HEK293 (cell line): ENCODE measurements around the gene XDH.

Experiments used
- YY1 ChIP-seq: fragments of 450-650 bp; formaldehyde crosslinking; IDR thresholded peaks from 2 replicates; pipeline ENCODE4 v1.5.1; 2018; ENCODE audit warnings: missing biosample characterization, missing genetic modification characterization
- ZBTB1 ChIP-seq: fragments of 450-650 bp; formaldehyde crosslinking; IDR thresholded peaks from 2 replicates; pipeline ENCODE4 v1.5.1; 2016; ENCODE audit warnings: missing biosample characterization, missing genetic modification characterization
- ZBTB17 ChIP-seq: fragments of 450-650 bp; formaldehyde crosslinking; IDR thresholded peaks from 2 replicates; pipeline ENCODE4 v1.5.1; 2016; ENCODE audit warnings: missing biosample characterization, missing genetic modification characterization
- ZNF175 ChIP-seq: fragments of 450-650 bp; formaldehyde crosslinking; IDR thresholded peaks from 2 replicates; pipeline ENCODE4 v1.5.1; 2016; ENCODE audit warnings: missing biosample characterization, missing genetic modification characterization
- ZNF350 ChIP-seq: fragments of 450-650 bp; formaldehyde crosslinking; IDR thresholded peaks from 2 replicates; pipeline ENCODE4 v1.5.0; 2017; ENCODE audit warnings: missing biosample characterization, mild to moderate bottlenecking, missing genetic modification characterization
- ZNF404 ChIP-seq: fragments of 450-650 bp; formaldehyde crosslinking; IDR thresholded peaks from 2 replicates; pipeline ENCODE4 v1.5.1; 2017; ENCODE audit warnings: missing biosample characterization, missing genetic modification characterization
- ZNF549 ChIP-seq: fragments of 450-650 bp; IDR thresholded peaks from 2 replicates; pipeline ENCODE4 v1.5.1; 2018; ENCODE audit warnings: missing biosample characterization, missing genetic modification characterization, mild to moderate bottlenecking, inconsistent platforms, moderate library complexity
- ZNF629 ChIP-seq: fragments of 450-650 bp; formaldehyde crosslinking; IDR thresholded peaks from 2 replicates; pipeline ENCODE4 v1.5.1; 2017; ENCODE audit warnings: missing biosample characterization, missing genetic modification characterization
- ZNF747 ChIP-seq: fragments of 450-650 bp; formaldehyde crosslinking; IDR thresholded peaks from 2 replicates; pipeline ENCODE4 v1.5.1; 2016; ENCODE audit warnings: missing biosample characterization, missing genetic modification characterization
- TF ChIP-seq, protein P1 (sequence below): fragments of 450-650 bp; formaldehyde crosslinking; IDR thresholded peaks from 2 replicates; pipeline ENCODE4 v1.5.1; 2016; ENCODE audit warnings: missing biosample characterization, missing genetic modification characterization
- TF ChIP-seq, protein P2 (sequence below): fragments of 450-650 bp; formaldehyde crosslinking; IDR thresholded peaks from 2 replicates; pipeline ENCODE4 v1.5.1; 2016; ENCODE audit warnings: missing biosample characterization, missing genetic modification characterization
- TF ChIP-seq, protein P3 (sequence below): fragments of 450-650 bp; formaldehyde crosslinking; IDR thresholded peaks from 2 replicates; pipeline ENCODE4 v1.5.1; 2016; ENCODE audit warnings: missing biosample characterization, missing genetic modification characterization, low read depth
- TF ChIP-seq, protein P4 (sequence below): fragments of 450-650 bp; formaldehyde crosslinking; IDR thresholded peaks from 2 replicates; pipeline ENCODE4 v1.5.1; 2016; ENCODE audit warnings: missing biosample characterization, missing genetic modification characterization

DNA sequence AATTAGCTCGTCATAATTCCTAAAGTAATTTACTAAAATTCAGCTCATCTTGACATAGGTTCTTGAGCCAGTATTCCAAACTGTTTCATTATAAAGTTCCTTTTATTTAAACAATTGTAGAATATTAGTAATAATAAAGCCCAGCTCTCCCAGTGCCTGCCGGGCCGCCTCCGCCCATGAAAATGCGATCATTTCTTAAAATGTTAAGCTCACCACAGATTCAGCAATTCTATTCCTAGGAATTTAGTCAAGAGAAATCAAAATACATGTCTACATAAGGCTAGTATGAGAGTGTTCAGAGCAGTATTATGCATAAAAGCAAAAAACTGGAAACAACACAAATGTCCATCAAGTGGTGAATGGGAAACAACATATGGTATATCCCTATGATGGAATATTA, 52.0 kb downstream of the XDH start:
- TF ChIP-seq ZNF629, result no peak
- TF ChIP-seq, protein P1, sequence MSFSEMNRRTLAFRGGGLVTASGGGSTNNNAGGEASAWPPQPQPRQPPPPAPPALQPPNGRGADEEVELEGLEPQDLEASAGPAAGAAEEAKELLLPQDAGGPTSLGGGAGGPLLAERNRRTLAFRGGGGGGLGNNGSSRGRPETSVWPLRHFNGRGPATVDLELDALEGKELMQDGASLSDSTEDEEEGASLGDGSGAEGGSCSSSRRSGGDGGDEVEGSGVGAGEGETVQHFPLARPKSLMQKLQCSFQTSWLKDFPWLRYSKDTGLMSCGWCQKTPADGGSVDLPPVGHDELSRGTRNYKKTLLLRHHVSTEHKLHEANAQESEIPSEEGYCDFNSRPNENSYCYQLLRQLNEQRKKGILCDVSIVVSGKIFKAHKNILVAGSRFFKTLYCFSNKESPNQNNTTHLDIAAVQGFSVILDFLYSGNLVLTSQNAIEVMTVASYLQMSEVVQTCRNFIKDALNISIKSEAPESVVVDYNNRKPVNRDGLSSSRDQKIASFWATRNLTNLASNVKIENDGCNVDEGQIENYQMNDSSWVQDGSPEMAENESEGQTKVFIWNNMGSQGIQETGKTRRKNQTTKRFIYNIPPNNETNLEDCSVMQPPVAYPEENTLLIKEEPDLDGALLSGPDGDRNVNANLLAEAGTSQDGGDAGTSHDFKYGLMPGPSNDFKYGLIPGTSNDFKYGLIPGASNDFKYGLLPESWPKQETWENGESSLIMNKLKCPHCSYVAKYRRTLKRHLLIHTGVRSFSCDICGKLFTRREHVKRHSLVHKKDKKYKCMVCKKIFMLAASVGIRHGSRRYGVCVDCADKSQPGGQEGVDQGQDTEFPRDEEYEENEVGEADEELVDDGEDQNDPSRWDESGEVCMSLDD (tag by site-specific recombination), result no peak
- no peak for TF ChIP-seq ZBTB17 (tag by site-specific recombination)
- no peak for TF ChIP-seq ZBTB1 (tag by site-specific recombination)
- TF ChIP-seq, protein P2, sequence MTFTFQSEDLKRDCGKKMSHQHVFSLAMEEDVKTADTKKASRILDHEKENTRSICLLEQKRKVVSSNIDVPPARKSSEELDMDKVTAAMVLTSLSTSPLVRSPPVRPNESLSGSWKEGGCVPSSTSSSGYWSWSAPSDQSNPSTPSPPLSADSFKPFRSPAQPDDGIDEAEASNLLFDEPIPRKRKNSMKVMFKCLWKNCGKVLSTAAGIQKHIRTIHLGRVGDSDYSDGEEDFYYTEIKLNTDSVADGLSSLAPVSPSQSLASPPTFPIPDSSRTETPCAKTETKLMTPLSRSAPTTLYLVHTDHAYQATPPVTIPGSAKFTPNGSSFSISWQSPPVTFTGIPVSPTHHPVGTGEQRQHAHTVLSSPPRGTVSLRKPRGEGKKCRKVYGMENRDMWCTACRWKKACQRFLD (tag by site-specific recombination), result no peak
- TF ChIP-seq, protein P3, sequence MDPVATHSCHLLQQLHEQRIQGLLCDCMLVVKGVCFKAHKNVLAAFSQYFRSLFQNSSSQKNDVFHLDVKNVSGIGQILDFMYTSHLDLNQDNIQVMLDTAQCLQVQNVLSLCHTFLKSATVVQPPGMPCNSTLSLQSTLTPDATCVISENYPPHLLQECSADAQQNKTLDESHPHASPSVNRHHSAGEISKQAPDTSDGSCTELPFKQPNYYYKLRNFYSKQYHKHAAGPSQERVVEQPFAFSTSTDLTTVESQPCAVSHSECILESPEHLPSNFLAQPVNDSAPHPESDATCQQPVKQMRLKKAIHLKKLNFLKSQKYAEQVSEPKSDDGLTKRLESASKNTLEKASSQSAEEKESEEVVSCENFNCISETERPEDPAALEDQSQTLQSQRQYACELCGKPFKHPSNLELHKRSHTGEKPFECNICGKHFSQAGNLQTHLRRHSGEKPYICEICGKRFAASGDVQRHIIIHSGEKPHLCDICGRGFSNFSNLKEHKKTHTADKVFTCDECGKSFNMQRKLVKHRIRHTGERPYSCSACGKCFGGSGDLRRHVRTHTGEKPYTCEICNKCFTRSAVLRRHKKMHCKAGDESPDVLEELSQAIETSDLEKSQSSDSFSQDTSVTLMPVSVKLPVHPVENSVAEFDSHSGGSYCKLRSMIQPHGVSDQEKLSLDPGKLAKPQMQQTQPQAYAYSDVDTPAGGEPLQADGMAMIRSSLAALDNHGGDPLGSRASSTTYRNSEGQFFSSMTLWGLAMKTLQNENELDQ (tag by site-specific recombination), result no peak
- TF ChIP-seq, protein P4, sequence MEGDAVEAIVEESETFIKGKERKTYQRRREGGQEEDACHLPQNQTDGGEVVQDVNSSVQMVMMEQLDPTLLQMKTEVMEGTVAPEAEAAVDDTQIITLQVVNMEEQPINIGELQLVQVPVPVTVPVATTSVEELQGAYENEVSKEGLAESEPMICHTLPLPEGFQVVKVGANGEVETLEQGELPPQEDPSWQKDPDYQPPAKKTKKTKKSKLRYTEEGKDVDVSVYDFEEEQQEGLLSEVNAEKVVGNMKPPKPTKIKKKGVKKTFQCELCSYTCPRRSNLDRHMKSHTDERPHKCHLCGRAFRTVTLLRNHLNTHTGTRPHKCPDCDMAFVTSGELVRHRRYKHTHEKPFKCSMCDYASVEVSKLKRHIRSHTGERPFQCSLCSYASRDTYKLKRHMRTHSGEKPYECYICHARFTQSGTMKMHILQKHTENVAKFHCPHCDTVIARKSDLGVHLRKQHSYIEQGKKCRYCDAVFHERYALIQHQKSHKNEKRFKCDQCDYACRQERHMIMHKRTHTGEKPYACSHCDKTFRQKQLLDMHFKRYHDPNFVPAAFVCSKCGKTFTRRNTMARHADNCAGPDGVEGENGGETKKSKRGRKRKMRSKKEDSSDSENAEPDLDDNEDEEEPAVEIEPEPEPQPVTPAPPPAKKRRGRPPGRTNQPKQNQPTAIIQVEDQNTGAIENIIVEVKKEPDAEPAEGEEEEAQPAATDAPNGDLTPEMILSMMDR (tag by site-specific recombination), result no peak
- no peak for TF ChIP-seq ZNF404 (tag by site-specific recombination)
- no peak for TF ChIP-seq ZNF549 (tag by site-specific recombination)
- TF ChIP-seq YY1 (tag by site-specific recombination), result no peak
- TF ChIP-seq ZNF747 (tag by site-specific recombination), result no peak
- TF ChIP-seq ZNF175 (tag by site-specific recombination), result no peak
- no peak for TF ChIP-seq ZNF350 (tag by site-specific recombination)
